HG02943 (cell line): ENCODE data around the gene COG7.
"Not testable (repeated sequence)": the region's sequence is repeated elsewhere in the genome, so short reads cannot be mapped to it uniquely, and the experiment has no call there.

Source experiments
- ATAC-seq: cut with Tn5 transposase; IDR thresholded peaks from one replicate; pipeline ENCODE4 v1.9.1; 2021; ENCODE audit warnings: mild to moderate bottlenecking, low read depth, moderate library complexity; ENCODE audit not compliant: unreplicated experiment

Gene COG7

GRCh38 chr16:23478566-23478965 lies 25.6 kb upstream of the COG7 start:
- no peak for ATAC-seq

DNA sequence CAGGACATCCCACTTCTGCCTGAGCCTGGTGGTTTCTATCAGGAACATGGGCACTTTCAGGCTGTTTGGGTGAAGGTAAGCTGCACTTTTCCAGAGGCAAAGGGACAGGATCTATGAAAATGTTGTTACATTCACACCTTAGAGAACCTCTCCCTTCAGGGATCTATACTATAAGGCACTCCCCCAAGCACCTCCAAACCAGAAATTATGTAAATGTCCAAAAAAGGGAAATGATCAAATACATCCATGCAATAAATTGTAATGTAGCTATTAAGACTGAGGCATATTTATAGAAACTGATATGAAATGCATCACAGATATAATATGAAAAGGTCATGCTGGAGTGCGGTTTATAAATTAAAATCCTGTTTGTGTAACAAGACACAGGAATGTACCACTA lies 23.3 kb upstream of the COG7 start:
- no peak for ATAC-seq

DNA sequence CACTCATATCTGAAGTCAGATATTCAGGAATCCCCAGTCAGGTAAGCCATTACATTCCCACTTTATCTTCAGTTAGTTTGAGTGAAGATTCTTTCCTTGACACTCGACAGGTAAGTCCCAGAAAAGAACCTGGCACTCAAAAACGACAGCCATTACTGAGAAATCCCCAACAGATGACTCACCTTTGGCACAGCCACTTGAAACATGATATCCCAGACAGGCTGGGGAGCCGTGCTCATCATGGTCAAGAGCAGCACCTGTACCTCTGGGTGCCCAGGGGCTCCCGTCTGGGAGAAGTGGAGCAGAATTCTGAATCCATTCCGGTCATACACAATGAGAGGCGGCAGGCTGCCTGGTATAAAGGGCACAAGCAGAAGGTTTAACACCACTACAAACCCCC lies 16.8 kb upstream of the COG7 start:
- no peak for ATAC-seq

GRCh38 chr16:23466162-23466885 lies 13.3 kb upstream of the COG7 start:
- no peak for ATAC-seq

DNA sequence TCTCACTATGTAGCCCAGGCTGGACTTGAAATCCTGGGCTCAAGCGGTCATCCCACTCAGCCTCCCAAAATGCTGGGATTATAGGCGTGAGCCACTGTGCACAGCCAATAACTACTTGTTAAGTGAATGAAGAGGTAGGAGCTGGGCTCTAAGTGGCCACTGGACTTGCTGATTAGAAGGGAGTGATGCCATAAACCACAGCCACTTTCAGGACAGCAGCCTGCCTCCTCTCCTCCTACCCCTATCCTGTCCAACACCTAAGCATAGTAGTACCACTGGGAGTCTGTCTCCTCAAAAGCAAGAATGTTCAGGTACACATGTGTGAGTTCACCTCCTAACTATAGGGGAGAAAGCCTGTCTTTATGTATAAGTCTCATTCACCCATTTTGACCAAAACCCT lies 12.2 kb upstream of the COG7 start:
- no peak for ATAC-seq

- ATAC-seq, result no peak
These were observed 11.2 kb upstream of the COG7 start for GRCh38 chr16:23464196-23464595.

- ATAC-seq, result not testable (repeated sequence)
These were observed 10.0 kb upstream of the COG7 start for GRCh38 chr16:23462994-23463393.

DNA sequence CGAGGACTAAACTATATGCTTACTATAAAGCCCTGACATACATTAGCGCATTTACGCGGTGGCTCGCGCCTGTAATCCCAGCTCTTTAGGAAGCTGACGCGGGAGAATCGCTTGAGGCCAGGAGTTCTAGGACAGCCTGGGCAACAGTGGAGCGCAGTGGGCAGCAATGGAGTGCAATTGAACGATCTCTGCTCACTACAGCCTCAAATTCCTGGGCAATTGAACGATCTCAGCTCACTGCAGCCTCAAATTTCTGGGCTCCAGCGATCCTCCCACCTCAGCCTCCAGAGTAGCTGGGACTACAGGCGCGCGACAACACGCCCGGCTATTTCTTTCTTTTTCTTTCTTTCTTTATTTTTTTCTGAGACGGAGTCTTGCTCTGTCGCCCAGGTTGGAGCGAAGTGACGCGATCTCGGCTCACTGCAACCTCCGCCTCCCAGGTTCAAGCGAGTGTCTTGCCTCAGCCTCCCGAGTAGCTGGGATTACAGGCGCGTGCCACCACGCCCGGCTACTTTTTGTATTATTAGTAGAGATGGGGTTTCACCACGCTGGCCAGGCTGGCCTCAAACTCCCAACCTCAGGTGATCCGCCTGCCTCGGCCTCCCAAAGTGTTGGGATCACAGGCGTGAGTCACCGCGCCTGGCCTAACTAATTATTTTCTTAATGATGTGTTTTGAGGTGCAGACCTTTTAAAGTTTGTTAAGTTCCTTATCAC lies 506 bp upstream of the COG7 start:
- no peak for ATAC-seq

GRCh38 chr16:23452221-23452571 lies 793 bp downstream of the COG7 start:
- ATAC-seq, result no peak

- ATAC-seq, result no peak
These were observed 4.6 kb downstream of the COG7 start for GRCh38 chr16:23448392-23448791.

- ATAC-seq, result not testable (repeated sequence)
These were observed 15.4 kb downstream of the COG7 start for GRCh38 chr16:23437542-23437941.

DNA sequence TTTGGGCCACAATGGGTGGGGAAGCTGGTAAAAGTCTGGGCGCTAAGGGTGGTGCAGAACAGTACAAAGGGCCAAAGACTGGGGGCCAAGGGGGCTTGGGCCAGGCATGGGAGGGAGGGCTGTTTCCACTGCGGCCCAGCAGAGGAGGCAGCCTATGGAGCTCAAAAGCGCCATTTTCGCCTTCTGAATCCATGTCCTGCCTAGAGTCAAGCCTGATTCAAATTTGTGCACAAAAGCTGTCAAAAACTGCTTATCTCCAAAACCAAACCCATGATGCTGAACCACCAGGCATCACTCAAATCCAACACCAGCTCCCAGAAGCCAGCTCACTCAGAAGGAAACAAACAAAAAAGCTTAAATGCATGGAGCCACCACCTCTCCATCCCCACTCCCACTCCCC lies 16.0 kb downstream of the COG7 start:
- ATAC-seq, result no peak

GRCh38 chr16:23435500-23435899 lies 17.5 kb downstream of the COG7 start:
- ATAC-seq, result no peak

DNA sequence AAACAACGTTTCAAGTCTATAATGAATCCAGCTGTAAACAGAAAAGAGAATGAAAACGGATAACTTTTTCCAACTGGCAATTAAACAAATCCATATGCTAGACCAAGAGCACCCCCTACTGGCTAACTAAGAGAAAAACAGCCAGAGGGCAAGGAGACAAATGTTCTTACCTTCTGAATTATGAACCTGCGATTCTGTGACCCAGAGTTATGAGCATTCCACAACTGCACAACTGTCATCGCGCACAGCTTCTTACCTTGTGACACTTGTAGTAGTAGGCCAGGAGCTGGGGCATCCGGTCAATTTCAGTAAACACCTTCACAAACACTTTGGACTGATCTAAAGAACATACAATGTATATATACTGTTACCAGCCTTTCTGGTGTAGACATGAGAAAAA lies 18.6 kb downstream of the COG7 start:
- ATAC-seq, result no peak

- ATAC-seq, result no peak
These were observed 19.6 kb downstream of the COG7 start for GRCh38 chr16:23433261-23433920.

GRCh38 chr16:23432176-23433128 lies 20.5 kb downstream of the COG7 start:
- ATAC-seq, result no peak

DNA sequence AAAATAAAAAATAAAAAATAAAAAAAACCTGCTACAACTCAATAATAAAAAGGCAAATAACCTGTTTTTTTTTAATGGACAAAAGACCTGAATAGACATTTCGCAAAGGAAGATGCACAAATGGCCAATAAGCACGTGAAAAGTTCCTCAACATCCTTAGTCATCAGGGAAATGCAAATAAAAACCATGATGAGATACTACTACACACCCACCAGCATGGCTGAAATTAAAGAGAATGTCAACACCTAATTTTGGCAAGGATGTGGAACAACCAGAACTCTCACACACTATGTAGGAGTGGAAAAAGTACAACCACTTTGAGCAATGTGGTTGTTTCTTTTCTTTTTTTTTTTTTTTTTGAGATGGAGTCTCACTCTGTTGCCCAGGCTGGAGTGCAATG lies 24.6 kb downstream of the COG7 start:
- no peak for ATAC-seq

DNA sequence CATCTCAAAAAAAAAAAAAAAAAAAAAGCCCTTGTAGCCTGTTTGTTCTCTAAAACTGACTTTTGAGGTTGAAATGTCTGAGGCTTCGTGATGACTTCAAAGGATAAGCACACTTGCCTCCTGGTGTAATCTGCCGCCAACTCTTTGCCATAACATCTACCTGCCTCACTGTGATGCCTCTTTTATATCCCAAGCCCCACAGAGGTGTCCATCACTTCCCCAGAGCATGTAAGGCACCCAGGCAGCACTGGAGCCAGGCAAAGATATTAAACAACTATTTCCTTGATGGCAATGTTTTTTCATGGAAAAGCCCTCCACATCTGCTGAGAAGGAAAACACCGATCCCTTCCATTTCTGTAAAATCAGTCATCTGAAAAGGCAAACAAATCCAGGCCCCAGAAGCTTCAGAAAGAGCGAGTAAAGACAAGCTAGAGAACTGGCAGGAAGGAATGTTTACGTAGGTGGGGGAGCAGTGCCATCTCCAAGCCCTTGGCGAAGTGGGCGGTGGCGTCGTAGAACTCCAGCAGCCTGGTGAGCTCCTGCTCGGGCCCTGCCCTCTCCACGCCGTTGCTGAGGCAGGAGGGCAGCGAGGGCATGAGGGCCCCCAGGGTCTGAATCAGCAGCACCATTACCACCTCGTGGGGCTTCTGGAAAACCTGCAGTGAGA lies 28.6 kb downstream of the COG7 start:
- no peak for ATAC-seq

- no peak for ATAC-seq
These were observed 29.4 kb downstream of the COG7 start for GRCh38 chr16:23423496-23424049.

- ATAC-seq, result no peak
These were observed 33.0 kb downstream of the COG7 start for GRCh38 chr16:23420011-23420410.
